ENCODE data around the gene ZBTB7B.

ZBTB7B gene

DNA sequence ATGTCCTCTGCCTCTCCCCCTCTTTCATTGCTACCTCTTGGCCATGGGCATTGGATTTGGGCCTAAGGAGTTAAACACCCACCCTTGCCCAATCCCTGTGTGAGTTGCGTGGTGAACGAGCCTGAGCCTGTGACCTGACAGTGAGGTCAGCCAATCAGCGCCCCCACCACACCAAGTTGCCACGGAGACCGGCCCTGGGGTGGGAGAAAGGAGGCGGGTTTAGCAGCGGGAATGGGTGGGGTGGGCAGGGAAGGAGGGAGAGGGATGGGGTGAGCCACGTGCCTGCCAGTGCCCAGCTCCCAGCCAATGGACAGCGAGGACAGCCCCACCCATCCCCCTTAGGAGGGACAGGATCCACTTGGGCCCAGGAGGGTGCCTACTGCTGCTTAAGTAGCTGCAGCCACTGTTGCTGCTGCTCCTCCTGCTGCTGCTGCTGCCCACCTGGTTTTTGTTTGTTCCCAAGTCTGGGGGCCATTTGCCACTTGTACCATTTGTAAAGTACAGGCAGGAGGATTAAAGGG lies 9.5 kb downstream of the ZBTB7B start (continued):
- TF ChIP-seq ZNF16 (tag by site-specific recombination; IDR thresholded peaks at IDR 0.05; ENCODE audit: low read depth) (no peak), ZNF473 (tag by site-specific recombination; IDR thresholded peaks at IDR 0.05) (no peak), ZNF529 (tag by site-specific recombination; IDR thresholded peaks at IDR 0.05; ENCODE audit: insufficient replicate concordance) (no peak), ZNF132 (tag by site-specific recombination; IDR thresholded peaks at IDR 0.05; ENCODE audit: borderline replicate concordance) (no peak), ZNF202 (tag by site-specific recombination; IDR thresholded peaks at IDR 0.05; ENCODE audit: borderline replicate concordance) (no peak), MEIS1 (CRISPR knock-in tag; IDR thresholded peaks at IDR 0.05; ENCODE audit: borderline replicate concordance) (no peak), ZNF629 (tag by site-specific recombination; IDR thresholded peaks at IDR 0.05) (no peak), ZNF239 (tag by site-specific recombination; IDR thresholded peaks at IDR 0.05) (no peak), SP3 (tag by site-specific recombination; IDR thresholded peaks at IDR 0.05) (peak; percentile 66), ZNF658 (tag by site-specific recombination; IDR thresholded peaks at IDR 0.05) (no peak), ZNF248 (tag by site-specific recombination; IDR thresholded peaks at IDR 0.05) (no peak), GLIS1 (tag by site-specific recombination; IDR thresholded peaks at IDR 0.05) (peak; percentile 50), ZNF24 (tag by site-specific recombination; IDR thresholded peaks at IDR 0.05) (no peak), ZNF112 (tag by site-specific recombination; IDR thresholded peaks at IDR 0.05) (no peak), INSM2 (tag by site-specific recombination; IDR thresholded peaks at IDR 0.05) (no peak), FEZF1 (tag by site-specific recombination; IDR thresholded peaks at IDR 0.05) (no peak; the same call in 1 of the 2 replicates), ZNF747 (tag by site-specific recombination; IDR thresholded peaks at IDR 0.05) (no peak), ZFP3 (tag by site-specific recombination; IDR thresholded peaks at IDR 0.05; ENCODE audit: low read depth) (no peak), ZNF837 (tag by site-specific recombination; IDR thresholded peaks at IDR 0.05) (no peak), ZNF37A (tag by site-specific recombination; IDR thresholded peaks at IDR 0.05) (no peak), ZNF335 (tag by site-specific recombination; conservative IDR thresholded peaks at IDR 0.05) (no peak), ZNF560 (tag by site-specific recombination; IDR thresholded peaks at IDR 0.05; ENCODE audit: borderline replicate concordance) (no peak), ZBTB8A (tag by site-specific recombination; IDR thresholded peaks at IDR 0.05) (no peak), TSHZ1 (tag by site-specific recombination; IDR thresholded peaks at IDR 0.05; ENCODE audit: borderline replicate concordance) (no peak)
- TF ChIP-seq, protein P1, sequence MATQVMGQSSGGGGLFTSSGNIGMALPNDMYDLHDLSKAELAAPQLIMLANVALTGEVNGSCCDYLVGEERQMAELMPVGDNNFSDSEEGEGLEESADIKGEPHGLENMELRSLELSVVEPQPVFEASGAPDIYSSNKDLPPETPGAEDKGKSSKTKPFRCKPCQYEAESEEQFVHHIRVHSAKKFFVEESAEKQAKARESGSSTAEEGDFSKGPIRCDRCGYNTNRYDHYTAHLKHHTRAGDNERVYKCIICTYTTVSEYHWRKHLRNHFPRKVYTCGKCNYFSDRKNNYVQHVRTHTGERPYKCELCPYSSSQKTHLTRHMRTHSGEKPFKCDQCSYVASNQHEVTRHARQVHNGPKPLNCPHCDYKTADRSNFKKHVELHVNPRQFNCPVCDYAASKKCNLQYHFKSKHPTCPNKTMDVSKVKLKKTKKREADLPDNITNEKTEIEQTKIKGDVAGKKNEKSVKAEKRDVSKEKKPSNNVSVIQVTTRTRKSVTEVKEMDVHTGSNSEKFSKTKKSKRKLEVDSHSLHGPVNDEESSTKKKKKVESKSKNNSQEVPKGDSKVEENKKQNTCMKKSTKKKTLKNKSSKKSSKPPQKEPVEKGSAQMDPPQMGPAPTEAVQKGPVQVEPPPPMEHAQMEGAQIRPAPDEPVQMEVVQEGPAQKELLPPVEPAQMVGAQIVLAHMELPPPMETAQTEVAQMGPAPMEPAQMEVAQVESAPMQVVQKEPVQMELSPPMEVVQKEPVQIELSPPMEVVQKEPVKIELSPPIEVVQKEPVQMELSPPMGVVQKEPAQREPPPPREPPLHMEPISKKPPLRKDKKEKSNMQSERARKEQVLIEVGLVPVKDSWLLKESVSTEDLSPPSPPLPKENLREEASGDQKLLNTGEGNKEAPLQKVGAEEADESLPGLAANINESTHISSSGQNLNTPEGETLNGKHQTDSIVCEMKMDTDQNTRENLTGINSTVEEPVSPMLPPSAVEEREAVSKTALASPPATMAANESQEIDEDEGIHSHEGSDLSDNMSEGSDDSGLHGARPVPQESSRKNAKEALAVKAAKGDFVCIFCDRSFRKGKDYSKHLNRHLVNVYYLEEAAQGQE (tag by site-specific recombination; IDR thresholded peaks at IDR 0.05): no peak
- TF ChIP-seq, protein P2, sequence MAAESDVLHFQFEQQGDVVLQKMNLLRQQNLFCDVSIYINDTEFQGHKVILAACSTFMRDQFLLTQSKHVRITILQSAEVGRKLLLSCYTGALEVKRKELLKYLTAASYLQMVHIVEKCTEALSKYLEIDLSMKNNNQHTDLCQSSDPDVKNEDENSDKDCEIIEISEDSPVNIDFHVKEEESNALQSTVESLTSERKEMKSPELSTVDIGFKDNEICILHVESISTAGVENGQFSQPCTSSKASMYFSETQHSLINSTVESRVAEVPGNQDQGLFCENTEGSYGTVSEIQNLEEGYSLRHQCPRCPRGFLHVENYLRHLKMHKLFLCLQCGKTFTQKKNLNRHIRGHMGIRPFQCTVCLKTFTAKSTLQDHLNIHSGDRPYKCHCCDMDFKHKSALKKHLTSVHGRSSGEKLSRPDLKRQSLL (tag by site-specific recombination; IDR thresholded peaks at IDR 0.05): no peak
- TF ChIP-seq, protein P3, sequence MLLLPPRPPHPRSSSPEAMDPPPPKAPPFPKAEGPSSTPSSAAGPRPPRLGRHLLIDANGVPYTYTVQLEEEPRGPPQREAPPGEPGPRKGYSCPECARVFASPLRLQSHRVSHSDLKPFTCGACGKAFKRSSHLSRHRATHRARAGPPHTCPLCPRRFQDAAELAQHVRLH (tag by site-specific recombination; IDR thresholded peaks at IDR 0.05): no peak
- TF ChIP-seq, protein P4, sequence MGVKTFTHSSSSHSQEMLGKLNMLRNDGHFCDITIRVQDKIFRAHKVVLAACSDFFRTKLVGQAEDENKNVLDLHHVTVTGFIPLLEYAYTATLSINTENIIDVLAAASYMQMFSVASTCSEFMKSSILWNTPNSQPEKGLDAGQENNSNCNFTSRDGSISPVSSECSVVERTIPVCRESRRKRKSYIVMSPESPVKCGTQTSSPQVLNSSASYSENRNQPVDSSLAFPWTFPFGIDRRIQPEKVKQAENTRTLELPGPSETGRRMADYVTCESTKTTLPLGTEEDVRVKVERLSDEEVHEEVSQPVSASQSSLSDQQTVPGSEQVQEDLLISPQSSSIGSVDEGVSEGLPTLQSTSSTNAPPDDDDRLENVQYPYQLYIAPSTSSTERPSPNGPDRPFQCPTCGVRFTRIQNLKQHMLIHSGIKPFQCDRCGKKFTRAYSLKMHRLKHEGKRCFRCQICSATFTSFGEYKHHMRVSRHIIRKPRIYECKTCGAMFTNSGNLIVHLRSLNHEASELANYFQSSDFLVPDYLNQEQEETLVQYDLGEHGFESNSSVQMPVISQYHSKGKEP (tag by site-specific recombination; IDR thresholded peaks at IDR 0.05): peak; percentile 79
- TF ChIP-seq, protein P5, sequence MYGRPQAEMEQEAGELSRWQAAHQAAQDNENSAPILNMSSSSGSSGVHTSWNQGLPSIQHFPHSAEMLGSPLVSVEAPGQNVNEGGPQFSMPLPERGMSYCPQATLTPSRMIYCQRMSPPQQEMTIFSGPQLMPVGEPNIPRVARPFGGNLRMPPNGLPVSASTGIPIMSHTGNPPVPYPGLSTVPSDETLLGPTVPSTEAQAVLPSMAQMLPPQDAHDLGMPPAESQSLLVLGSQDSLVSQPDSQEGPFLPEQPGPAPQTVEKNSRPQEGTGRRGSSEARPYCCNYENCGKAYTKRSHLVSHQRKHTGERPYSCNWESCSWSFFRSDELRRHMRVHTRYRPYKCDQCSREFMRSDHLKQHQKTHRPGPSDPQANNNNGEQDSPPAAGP (tag by site-specific recombination; IDR thresholded peaks at IDR 0.05): no peak; the same call in 1 of the 2 replicates

Measured in HEK293 (cell line).